Cardiac muscle cell (in vitro differentiated cells and primary cell): ENCODE data around the gene TTC28. TPM values are rescaled to one million over a fixed set of nuclear protein-coding genes. Genes with fewer than 3 reads are reported as not detected.
A peak's percentile ranks its signal among the peaks of the same experiment; 100 is the strongest.

Experiments
- DNase-seq, 2 donors: peaks; one replicate each; pipeline versions ENCODE4 v3.0.0 to v3.0.0-alpha.2; 2010 to 2017; ENCODE audit warnings: low read depth in 1 of 2, low spot score in 1 of 2
- H3K27ac ChIP-seq: fragments of 200-600 bp; sonication (generic); 2 replicates; pipeline ENCODE4 v1.5.1; 2016
- H3K27me3 ChIP-seq: fragments of 200-600 bp; sonication (generic); 2 replicates; pipeline ENCODE4 v1.6.0; 2016; ENCODE audit warnings: control low read depth
- H3K36me3 ChIP-seq: fragments of 200-600 bp; sonication (generic); 2 replicates; pipeline ENCODE4 v1.5.1; 2016; ENCODE audit warnings: control low read depth
- H3K4me1 ChIP-seq: fragments of 200-600 bp; sonication (generic); 2 replicates; pipeline ENCODE4 v1.8.1; 2017; ENCODE audit warnings: low read depth, mild to moderate bottlenecking, mixed run types
- H3K4me3 ChIP-seq: fragments of 200-600 bp; sonication (generic); 2 replicates; pipeline ENCODE4 v1.5.1; 2016; ENCODE audit warnings: mild to moderate bottlenecking
- H3K9me3 ChIP-seq: fragments of 200-600 bp; sonication (generic); 2 replicates; pipeline ENCODE4 v1.5.1; 2017; ENCODE audit warnings: low read depth, mild to moderate bottlenecking, control low read depth
- CTCF ChIP-seq: IDR thresholded peaks from 2 replicates; pipeline ENCODE4 v1.5.1; 2012; ENCODE audit warnings: low read depth, mild to moderate bottlenecking, low read length
- polyA plus RNA-seq: library from polyadenylated mRNA; unstranded; fragments of >200 nt; fragmentation: Nextera tagmentation; extraction: Ambion mirVana; gene quantifications from 2 replicates; pipeline ENCODE4 v1.2.1, GENCODE V29; 2016
- total RNA-seq: library from RNA; depleted of rRNA; stranded (reverse); fragments of >200 nt; gene quantifications from 2 replicates; pipeline ENCODE4 v1.2.3, GENCODE V29; 2016

TTC28 gene
- total and polyA plus RNA-seq, 2 experiments from 2014 or later, result 27.3 to 109 TPM

- H3K27me3 ChIP-seq, result no peaks in the 10 kb centered on the region
Observed at GRCh38 chr22:28344918-28345703, 334.5 kb downstream of the TTC28 start.

GRCh38 chr22:28341001-28341400 is 338.6 kb downstream of the TTC28 start:
- Histone ChIP-seq H3K4me1 (peaks cover 9% of the 10 kb centered on the region), H3K27ac (no peak overlapping the region), H3K4me3 (no peak overlapping the region), H3K27me3 (no peaks in the 10 kb centered on the region), H3K36me3 (no peaks in the 10 kb centered on the region), H3K9me3 (no peaks in the 10 kb centered on the region)
- TF ChIP-seq CTCF, result no peak
- peak in 1 of 2 donors; percentile 50 for DNase-seq

More at GRCh38 chr22:28344918-28345703, 334.5 kb downstream of the TTC28 start:
- no peak overlapping the region for H3K27ac ChIP-seq
- H3K4me1 ChIP-seq, result peaks cover 33% of the 10 kb centered on the region
- no peaks in the 10 kb centered on the region for H3K36me3 ChIP-seq
- H3K4me3 ChIP-seq, result no peak overlapping the region
- peak; percentile 9 to 32 for DNase-seq
- H3K9me3 ChIP-seq, result no peaks in the 10 kb centered on the region
- TF ChIP-seq CTCF, result no peak

GRCh38 chr22:28333088-28333487 is 346.6 kb downstream of the TTC28 start:
- no peaks in the 10 kb centered on the region for H3K9me3 ChIP-seq
- H3K27me3 ChIP-seq, result no peaks in the 10 kb centered on the region
- no peaks in the 10 kb centered on the region for H3K36me3 ChIP-seq
- H3K4me1 ChIP-seq, result peaks cover 9% of the 10 kb centered on the region
- DNase-seq, result no peak
- H3K27ac ChIP-seq, result no peak overlapping the region
- TF ChIP-seq CTCF, result no peak
- no peak overlapping the region for H3K4me3 ChIP-seq

- Histone ChIP-seq H3K9me3 (no peaks in the 10 kb centered on the region), H3K27ac (no peak overlapping the region), H3K36me3 (no peaks in the 10 kb centered on the region), H3K4me1 (peaks cover 9% of the 10 kb centered on the region), H3K4me3 (no peak overlapping the region), H3K27me3 (no peaks in the 10 kb centered on the region)
- DNase-seq, result peak in 1 of 2 donors; percentile 6
- no peak for TF ChIP-seq CTCF
Observed at GRCh38 chr22:28332410-28332809, 347.2 kb downstream of the TTC28 start.

GRCh38 chr22:28331695-28332094 is 347.9 kb downstream of the TTC28 start:
- no peaks in the 10 kb centered on the region for H3K9me3 ChIP-seq
- H3K27me3 ChIP-seq, result no peaks in the 10 kb centered on the region
- no peak for TF ChIP-seq CTCF
- H3K4me3 ChIP-seq, result no peak overlapping the region
- no peak overlapping the region for H3K27ac ChIP-seq
- no peaks in the 10 kb centered on the region for H3K36me3 ChIP-seq
- DNase-seq, result peak in 1 of 2 donors; percentile 11
- peaks cover 9% of the 10 kb centered on the region for H3K4me1 ChIP-seq
